HG03354 (cell line): ENCODE measurements around the gene DAPL1.
"Not testable (repeated sequence)": the region's sequence is repeated elsewhere in the genome, so short reads cannot be mapped to it uniquely, and the experiment has no call there.

Experiments used
- ATAC-seq: cut with Tn5 transposase; IDR thresholded peaks from one replicate; pipeline ENCODE4 v1.9.1; 2021; ENCODE audit warnings: mild to moderate bottlenecking; ENCODE audit not compliant: unreplicated experiment, poor library complexity, severe bottlenecking

The DAPL1 gene

GRCh38 chr2:158865469-158865868, 70.4 kb downstream of the DAPL1 start:
- ATAC-seq, result not testable (repeated sequence)
